ENCODE data around the gene HDHD2. TPM values are rescaled to one million over a fixed set of nuclear protein-coding genes. Genes with fewer than 3 reads are reported as not detected.

The HDHD2 gene
- total and polyA plus RNA-seq, 2 donors (not counting 1 experiment from before 2014, with no cell fraction given) = 14.2 to 15.0 TPM

DNA sequence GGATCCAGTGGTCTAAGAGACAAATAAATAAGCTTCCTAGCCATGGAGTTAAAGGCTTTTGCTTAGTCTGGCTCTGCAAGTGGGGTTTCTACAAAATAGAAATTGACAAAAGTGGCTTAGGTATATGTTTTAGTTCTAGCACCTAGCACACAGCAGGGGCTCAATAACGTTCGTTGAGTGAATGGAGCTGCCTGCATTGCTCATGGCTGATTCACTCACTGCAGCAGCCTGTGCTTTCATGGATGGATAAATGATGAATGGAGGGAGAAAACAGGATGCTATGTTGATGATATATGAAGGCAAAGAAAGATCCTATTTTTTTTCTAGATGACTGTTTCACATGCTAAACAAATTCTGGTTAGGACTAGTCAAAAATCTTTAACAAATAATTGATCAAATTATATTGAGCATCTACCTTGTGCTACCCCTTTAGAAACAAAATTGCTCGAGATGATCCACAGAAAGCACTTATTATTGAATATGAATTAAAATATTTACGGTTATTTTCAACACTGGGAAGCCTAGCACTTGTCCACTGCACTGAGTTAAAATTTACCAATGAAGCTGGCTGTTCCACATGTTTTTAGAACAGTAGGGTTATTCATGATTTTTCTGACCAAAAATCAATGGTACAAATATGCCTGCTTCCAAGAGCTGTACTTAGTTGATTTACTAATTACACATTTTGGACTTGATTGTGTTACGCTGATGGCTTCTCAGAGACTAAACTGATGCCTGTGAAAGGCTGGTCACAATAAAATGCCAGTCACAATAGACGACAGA is 39.6 kb downstream of the HDHD2 start:
- H3K9me3 ChIP-seq (ENCODE audit: control insufficient read depth, insufficient read depth, low read depth, low read length) = no peaks in the 10 kb centered on the region
- H3K9ac ChIP-seq (ENCODE audit: insufficient read depth, low read length) = no peak overlapping the region
- no peaks in the 10 kb centered on the region for H3K79me2 ChIP-seq (ENCODE audit: control insufficient read depth, insufficient read depth, low read length)
- TF ChIP-seq, protein P1, sequence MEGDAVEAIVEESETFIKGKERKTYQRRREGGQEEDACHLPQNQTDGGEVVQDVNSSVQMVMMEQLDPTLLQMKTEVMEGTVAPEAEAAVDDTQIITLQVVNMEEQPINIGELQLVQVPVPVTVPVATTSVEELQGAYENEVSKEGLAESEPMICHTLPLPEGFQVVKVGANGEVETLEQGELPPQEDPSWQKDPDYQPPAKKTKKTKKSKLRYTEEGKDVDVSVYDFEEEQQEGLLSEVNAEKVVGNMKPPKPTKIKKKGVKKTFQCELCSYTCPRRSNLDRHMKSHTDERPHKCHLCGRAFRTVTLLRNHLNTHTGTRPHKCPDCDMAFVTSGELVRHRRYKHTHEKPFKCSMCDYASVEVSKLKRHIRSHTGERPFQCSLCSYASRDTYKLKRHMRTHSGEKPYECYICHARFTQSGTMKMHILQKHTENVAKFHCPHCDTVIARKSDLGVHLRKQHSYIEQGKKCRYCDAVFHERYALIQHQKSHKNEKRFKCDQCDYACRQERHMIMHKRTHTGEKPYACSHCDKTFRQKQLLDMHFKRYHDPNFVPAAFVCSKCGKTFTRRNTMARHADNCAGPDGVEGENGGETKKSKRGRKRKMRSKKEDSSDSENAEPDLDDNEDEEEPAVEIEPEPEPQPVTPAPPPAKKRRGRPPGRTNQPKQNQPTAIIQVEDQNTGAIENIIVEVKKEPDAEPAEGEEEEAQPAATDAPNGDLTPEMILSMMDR (conservative IDR thresholded peaks at IDR 0.05 in 1 of 2, IDR thresholded peaks at IDR 0.05 in 1 of 2; ENCODE audit: low read depth in 1 of 2, low read length in 2 of 2) = no peak
- TF ChIP-seq EZH2 (IDR thresholded peaks at IDR 0.05; ENCODE audit: low read length, missing control alignments) = no peak
- DNase-seq (ENCODE audit: low read depth in 2 of 2) = peak in 1 of 2 donors; percentile 33
- no peak overlapping the region for H3K4me2 ChIP-seq (ENCODE audit: extremely low read depth, insufficient read depth, low read length)
- H3K27me3 ChIP-seq (ENCODE audit: control insufficient read depth, insufficient read depth, low read length) = no peaks in the 10 kb centered on the region
- peaks cover 7% of the 10 kb centered on the region for H3K36me3 ChIP-seq (ENCODE audit: control insufficient read depth, insufficient read depth, low read length)
- H3K27ac ChIP-seq (ENCODE audit: insufficient read depth, low read length) = no peak overlapping the region
- H3K4me3 ChIP-seq (replicated peaks in 1 of 4; ENCODE audit: control extremely low read depth in 1 of 4, insufficient read depth in 1 of 4, low read depth in 3 of 4, low read length in 4 of 4) = no peak overlapping the region
- H3K4me1 ChIP-seq (ENCODE audit: control insufficient read depth, extremely low read depth, insufficient read depth, low read length) = no peaks in the 10 kb centered on the region
- no peak overlapping the region for H2AFZ ChIP-seq (ENCODE audit: low read length)
- no peaks in the 10 kb centered on the region for H4K20me1 ChIP-seq (ENCODE audit: control insufficient read depth, extremely low read depth, insufficient read depth, low read length)

DNA sequence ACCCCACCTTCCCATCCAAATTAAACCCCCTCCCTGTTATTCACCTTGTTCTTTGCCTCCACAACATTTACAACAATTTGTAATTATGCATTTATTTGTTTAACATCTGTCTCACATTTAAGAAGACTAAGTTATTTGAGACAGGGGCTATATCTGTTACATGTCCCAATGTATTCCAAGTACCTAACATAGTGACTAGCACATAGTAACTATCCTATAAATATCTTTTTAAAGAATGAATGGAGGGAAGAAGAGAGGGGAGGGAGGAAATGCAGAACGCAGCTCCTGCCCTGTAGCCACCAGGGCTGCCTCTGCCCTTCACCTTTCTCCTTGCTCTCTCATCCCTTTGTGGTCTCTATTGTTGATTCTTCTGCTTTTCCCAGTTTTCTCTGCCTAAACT is 40.6 kb downstream of the HDHD2 start:
- Histone ChIP-seq H3K79me2 (ENCODE audit: control insufficient read depth, insufficient read depth, low read length) (no peaks in the 10 kb centered on the region), H3K36me3 (ENCODE audit: control insufficient read depth, insufficient read depth, low read length) (peaks cover 5% of the 10 kb centered on the region), H3K9me3 (ENCODE audit: control insufficient read depth, insufficient read depth, low read depth, low read length) (no peaks in the 10 kb centered on the region), H3K27ac (ENCODE audit: insufficient read depth, low read length) (no peak overlapping the region), H3K27me3 (ENCODE audit: control insufficient read depth, insufficient read depth, low read length) (no peaks in the 10 kb centered on the region), H3K4me1 (ENCODE audit: control insufficient read depth, extremely low read depth, insufficient read depth, low read length) (no peaks in the 10 kb centered on the region), H3K4me2 (ENCODE audit: extremely low read depth, insufficient read depth, low read length) (no peak overlapping the region), H3K4me3 (replicated peaks in 1 of 4; ENCODE audit: control extremely low read depth in 1 of 4, insufficient read depth in 1 of 4, low read depth in 3 of 4, low read length in 4 of 4) (no peak overlapping the region), H2AFZ (ENCODE audit: low read length) (no peak overlapping the region), H4K20me1 (ENCODE audit: control insufficient read depth, extremely low read depth, insufficient read depth, low read length) (no peaks in the 10 kb centered on the region), H3K9ac (ENCODE audit: insufficient read depth, low read length) (no peak overlapping the region)
- DNase-seq (ENCODE audit: low read depth in 2 of 2) = no peak
- TF ChIP-seq EZH2 (IDR thresholded peaks at IDR 0.05; ENCODE audit: low read length, missing control alignments) = no peak
- TF ChIP-seq, protein P1 (conservative IDR thresholded peaks at IDR 0.05 in 1 of 2, IDR thresholded peaks at IDR 0.05 in 1 of 2; ENCODE audit: low read depth in 1 of 2, low read length in 2 of 2) = no peak

DNA sequence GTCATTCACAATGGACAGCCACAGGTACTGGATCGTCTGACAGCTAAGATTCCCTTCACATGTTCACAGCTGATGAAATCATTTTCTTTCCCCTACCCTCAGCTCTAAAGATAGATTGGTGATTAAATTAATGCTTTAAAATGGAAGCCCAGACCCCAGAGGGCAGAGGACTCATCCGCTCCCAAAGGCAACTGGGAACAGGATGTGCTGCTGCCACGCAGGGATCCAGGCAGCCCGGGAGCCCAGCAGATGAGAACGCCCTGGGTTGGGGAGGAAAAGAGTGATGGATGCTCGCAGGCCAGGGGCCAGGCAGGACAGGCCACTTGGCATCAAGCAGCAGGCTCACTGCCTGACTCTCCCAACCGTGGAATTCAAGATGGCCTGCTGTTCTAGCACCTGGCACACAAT is 41.3 kb downstream of the HDHD2 start:
- Histone ChIP-seq H3K27ac (ENCODE audit: insufficient read depth, low read length) (no peak overlapping the region), H2AFZ (ENCODE audit: low read length) (no peak overlapping the region), H4K20me1 (ENCODE audit: control insufficient read depth, extremely low read depth, insufficient read depth, low read length) (no peaks in the 10 kb centered on the region), H3K4me2 (ENCODE audit: extremely low read depth, insufficient read depth, low read length) (no peak overlapping the region), H3K36me3 (ENCODE audit: control insufficient read depth, insufficient read depth, low read length) (peaks cover 5% of the 10 kb centered on the region), H3K4me3 (replicated peaks in 1 of 4; ENCODE audit: control extremely low read depth in 1 of 4, insufficient read depth in 1 of 4, low read depth in 3 of 4, low read length in 4 of 4) (no peak overlapping the region), H3K79me2 (ENCODE audit: control insufficient read depth, insufficient read depth, low read length) (no peaks in the 10 kb centered on the region), H3K4me1 (ENCODE audit: control insufficient read depth, extremely low read depth, insufficient read depth, low read length) (no peaks in the 10 kb centered on the region), H3K9me3 (ENCODE audit: control insufficient read depth, insufficient read depth, low read depth, low read length) (no peaks in the 10 kb centered on the region), H3K27me3 (ENCODE audit: control insufficient read depth, insufficient read depth, low read length) (no peaks in the 10 kb centered on the region), H3K9ac (ENCODE audit: insufficient read depth, low read length) (no peak overlapping the region)
- TF ChIP-seq, protein P1 (conservative IDR thresholded peaks at IDR 0.05 in 1 of 2, IDR thresholded peaks at IDR 0.05 in 1 of 2; ENCODE audit: low read depth in 1 of 2, low read length in 2 of 2) = no peak
- no peak for TF ChIP-seq EZH2 (IDR thresholded peaks at IDR 0.05; ENCODE audit: low read length, missing control alignments)
- no peak for DNase-seq (ENCODE audit: low read depth in 2 of 2)
